ENCODE results near the gene RCOR1.
A peak's percentile ranks its signal among the peaks of the same experiment; 100 is the strongest.

The RCOR1 gene

DNA sequence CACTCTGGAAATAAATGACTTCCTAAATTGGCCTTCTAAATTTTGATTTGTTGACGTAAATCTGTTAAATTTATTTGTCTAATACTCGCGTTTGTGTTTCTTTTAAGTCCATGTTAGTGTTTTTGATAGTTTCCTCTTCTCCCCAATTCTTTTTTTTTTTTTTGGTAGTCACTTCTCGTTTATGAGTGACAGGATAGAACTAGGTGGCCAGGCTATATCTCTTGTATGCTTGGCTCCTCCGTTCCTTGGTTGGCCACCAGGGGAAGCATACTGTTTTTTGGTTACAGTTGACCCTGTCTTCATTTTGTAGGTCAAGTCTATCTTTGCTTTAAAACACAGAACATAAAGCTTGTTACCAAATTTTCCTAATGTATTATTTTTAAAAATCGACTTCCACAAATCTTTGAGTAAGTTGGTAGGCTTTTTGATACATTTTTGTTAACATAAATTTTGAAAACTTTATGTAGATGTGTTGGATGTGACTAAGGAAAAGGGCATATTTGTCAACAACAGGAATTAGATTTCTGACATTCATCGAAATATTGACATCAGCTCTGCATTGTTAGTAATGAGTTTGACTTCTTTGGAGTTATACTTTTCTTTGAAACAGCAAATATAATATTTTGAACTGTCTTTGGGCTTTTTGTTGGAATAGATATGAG, 2.2 kb downstream of the RCOR1 start:
- no peak for DNase-seq (ENCODE audit: low spot score)
- Histone ChIP-seq H2AK5ac (ENCODE audit: low read depth, low read length) (no peak overlapping the region), H3K36me3 (replicated peaks in 1 of 2; ENCODE audit: control insufficient read depth in 2 of 2, insufficient read depth in 2 of 2, low read length in 2 of 2) (peaks cover 0 to 21% of the 10 kb centered on the region in 2 donors), H2AFZ (ENCODE audit: low read length) (no peak overlapping the region), H3K27ac (replicated peaks; ENCODE audit: low read length) (no peak overlapping the region), H4K8ac (ENCODE audit: low read depth, low read length) (no peak overlapping the region), H3K4me2 (ENCODE audit: insufficient read depth, low read length, poor library complexity, severe bottlenecking) (no peak overlapping the region), H4K91ac (ENCODE audit: low read depth, low read length, poor library complexity) (no peak overlapping the region), H2BK12ac (ENCODE audit: low read length) (no peak overlapping the region), H3K4ac (ENCODE audit: low read length) (no peak overlapping the region), H3K27me3 (ENCODE audit: control insufficient read depth in 3 of 3, insufficient read depth in 3 of 3, low read depth in 1 of 3, low read length in 3 of 3) (no peaks in the 10 kb centered on the region), H3K18ac (ENCODE audit: low read length) (no peak overlapping the region), H3K14ac (ENCODE audit: low read length) (no peak overlapping the region), H3K4me3 (ENCODE audit: low read length in 2 of 2) (peak overlapping the region in 1 of 2 donors; percentile 94), H3K9me3 (replicated peaks in 1 of 2; ENCODE audit: control insufficient read depth in 2 of 2, insufficient read depth in 1 of 2, low read depth in 1 of 2, low read length in 2 of 2) (no peaks in the 10 kb centered on the region), H3K9ac (ENCODE audit: low read depth, low read length, poor library complexity) (no peak overlapping the region), H3K23ac (ENCODE audit: low read depth, low read length, poor library complexity) (no peak overlapping the region), H3K79me1 (ENCODE audit: low read depth, low read length) (peaks cover 5% of the 10 kb centered on the region), H2BK120ac (ENCODE audit: low read depth, low read length) (no peak overlapping the region), H2BK15ac (ENCODE audit: low read length) (no peak overlapping the region), H3K4me1 (ENCODE audit: control insufficient read depth in 2 of 2, insufficient read depth in 1 of 2, low read depth in 1 of 2, low read length in 2 of 2) (peaks cover 7 to 10% of the 10 kb centered on the region in 2 donors), H2BK5ac (ENCODE audit: low read length) (no peak overlapping the region)
- WGBS, 2 donors (ENCODE audit: extremely low coverage in 2 of 2, insufficient read length in 2 of 2, insufficient replicate concordance in 1 of 2): no CpG with 5 or more reads among the region's 7 CpGs

DNA sequence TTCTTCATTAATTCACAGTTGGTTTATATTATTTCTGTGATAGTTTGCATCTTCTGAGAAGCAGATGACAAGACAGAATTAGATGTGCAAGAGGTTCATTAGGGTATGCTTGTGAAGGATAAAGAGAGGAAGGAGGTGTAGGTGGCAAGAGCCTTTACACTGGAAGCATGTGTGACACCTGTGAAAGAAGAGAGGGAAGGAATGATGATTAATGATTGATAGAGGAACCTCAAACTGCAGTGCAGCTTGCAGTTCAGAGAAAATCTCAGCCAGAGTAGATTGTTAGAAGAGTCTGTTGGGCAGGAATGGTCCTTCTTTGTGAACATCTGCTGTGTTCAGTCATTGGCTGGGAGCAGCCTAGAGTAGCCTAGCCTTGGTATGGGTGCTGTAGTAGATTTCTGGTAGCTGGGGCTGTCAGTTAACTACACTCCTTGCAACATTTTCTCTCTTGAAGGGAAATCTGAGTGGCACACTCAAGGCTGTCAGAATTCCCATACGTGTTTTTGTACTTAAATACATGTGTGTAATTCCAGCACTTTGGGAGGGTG, 9.0 kb downstream of the RCOR1 start:
- Histone ChIP-seq H2BK120ac (ENCODE audit: low read depth, low read length) (no peak overlapping the region), H3K14ac (ENCODE audit: low read length) (no peak overlapping the region), H3K4me3 (ENCODE audit: low read length in 2 of 2) (no peak overlapping the region), H3K23ac (ENCODE audit: low read depth, low read length, poor library complexity) (no peak overlapping the region), H3K4me1 (ENCODE audit: control insufficient read depth in 2 of 2, insufficient read depth in 1 of 2, low read depth in 1 of 2, low read length in 2 of 2) (peaks cover 0 to 2% of the 10 kb centered on the region in 2 donors), H2BK12ac (ENCODE audit: low read length) (no peak overlapping the region), H2AFZ (ENCODE audit: low read length) (no peak overlapping the region), H2BK15ac (ENCODE audit: low read length) (no peak overlapping the region), H3K27me3 (ENCODE audit: control insufficient read depth in 3 of 3, insufficient read depth in 3 of 3, low read depth in 1 of 3, low read length in 3 of 3) (no peaks in the 10 kb centered on the region), H4K8ac (ENCODE audit: low read depth, low read length) (no peak overlapping the region), H3K27ac (replicated peaks; ENCODE audit: low read length) (no peak overlapping the region), H3K9ac (ENCODE audit: low read depth, low read length, poor library complexity) (no peak overlapping the region), H2BK5ac (ENCODE audit: low read length) (no peak overlapping the region), H3K4ac (ENCODE audit: low read length) (no peak overlapping the region), H3K9me3 (replicated peaks in 1 of 2; ENCODE audit: control insufficient read depth in 2 of 2, insufficient read depth in 1 of 2, low read depth in 1 of 2, low read length in 2 of 2) (no peaks in the 10 kb centered on the region), H3K18ac (ENCODE audit: low read length) (no peak overlapping the region), H3K79me1 (ENCODE audit: low read depth, low read length) (peaks cover 6% of the 10 kb centered on the region), H3K4me2 (ENCODE audit: insufficient read depth, low read length, poor library complexity, severe bottlenecking) (no peak overlapping the region), H4K91ac (ENCODE audit: low read depth, low read length, poor library complexity) (no peak overlapping the region), H2AK5ac (ENCODE audit: low read depth, low read length) (no peak overlapping the region), H3K36me3 (replicated peaks in 1 of 2; ENCODE audit: control insufficient read depth in 2 of 2, insufficient read depth in 2 of 2, low read length in 2 of 2) (peaks cover 0 to 25% of the 10 kb centered on the region in 2 donors)
- no peak for DNase-seq (ENCODE audit: low spot score)
- no CpG with 5 or more reads among the region's 1 CpG for WGBS, 2 donors (ENCODE audit: extremely low coverage in 2 of 2, insufficient read length in 2 of 2, insufficient replicate concordance in 1 of 2)

DNA sequence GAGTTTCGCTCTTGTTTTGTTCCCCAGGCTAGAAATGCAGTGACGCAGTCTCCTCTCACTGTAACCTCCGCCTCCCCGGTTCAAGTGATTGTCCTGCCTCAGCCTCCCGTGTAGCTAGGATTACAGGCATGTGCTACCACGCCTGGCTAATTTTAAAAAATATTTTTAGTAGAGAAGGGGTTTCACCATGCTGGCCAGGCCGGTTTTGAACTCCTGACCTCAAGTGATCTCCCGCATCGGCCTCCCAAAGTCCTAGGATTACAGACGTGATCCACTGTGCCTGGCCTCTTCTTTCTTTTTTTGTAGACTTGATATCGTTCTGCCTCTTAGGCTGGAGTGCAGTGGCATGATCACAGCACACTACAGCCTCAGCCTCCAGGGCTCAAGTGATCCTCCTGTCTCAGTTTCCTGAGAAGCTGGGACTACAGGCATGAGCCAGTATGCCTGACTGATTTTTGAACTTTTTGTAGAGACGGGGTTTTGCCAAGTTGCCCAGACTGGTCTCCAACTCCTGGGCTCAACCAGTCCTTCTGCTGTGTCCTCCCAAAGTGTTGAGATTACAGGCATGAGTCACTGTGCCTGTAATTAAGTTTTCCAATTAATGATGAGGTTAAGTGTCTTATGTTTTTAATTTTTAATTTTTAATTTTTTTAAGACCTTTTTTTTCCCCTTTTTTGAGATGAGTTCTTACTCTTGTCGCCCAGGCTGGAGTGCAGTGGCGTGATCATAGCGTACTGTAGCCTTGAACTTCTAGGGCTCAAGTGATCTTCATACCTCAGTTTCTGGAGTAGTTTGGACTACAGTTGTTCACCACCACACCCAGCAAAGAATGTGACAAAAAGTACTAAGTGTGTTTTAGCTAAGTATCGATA, 10.2 kb downstream of the RCOR1 start:
- H2BK12ac ChIP-seq (ENCODE audit: low read length): no peak overlapping the region
- no peak overlapping the region for H3K18ac ChIP-seq (ENCODE audit: low read length)
- no peak overlapping the region for H2AK5ac ChIP-seq (ENCODE audit: low read depth, low read length)
- H3K9me3 ChIP-seq (replicated peaks in 1 of 2; ENCODE audit: control insufficient read depth in 2 of 2, insufficient read depth in 1 of 2, low read depth in 1 of 2, low read length in 2 of 2): no peaks in the 10 kb centered on the region
- no peak overlapping the region for H2BK15ac ChIP-seq (ENCODE audit: low read length)
- no peak overlapping the region for H3K4ac ChIP-seq (ENCODE audit: low read length)
- H2BK5ac ChIP-seq (ENCODE audit: low read length): no peak overlapping the region
- H3K4me2 ChIP-seq (ENCODE audit: insufficient read depth, low read length, poor library complexity, severe bottlenecking): no peak overlapping the region
- peaks cover 0 to 23% of the 10 kb centered on the region in 2 donors for H3K36me3 ChIP-seq (replicated peaks in 1 of 2; ENCODE audit: control insufficient read depth in 2 of 2, insufficient read depth in 2 of 2, low read length in 2 of 2)
- no peak overlapping the region for H3K9ac ChIP-seq (ENCODE audit: low read depth, low read length, poor library complexity)
- no peak overlapping the region for H2BK120ac ChIP-seq (ENCODE audit: low read depth, low read length)
- no peak overlapping the region for H3K23ac ChIP-seq (ENCODE audit: low read depth, low read length, poor library complexity)
- H3K27ac ChIP-seq (replicated peaks; ENCODE audit: low read length): no peak overlapping the region
- no peak overlapping the region for H4K91ac ChIP-seq (ENCODE audit: low read depth, low read length, poor library complexity)
- no peak overlapping the region for H3K4me3 ChIP-seq (ENCODE audit: low read length in 2 of 2)
- H3K79me1 ChIP-seq (ENCODE audit: low read depth, low read length): peaks cover 5% of the 10 kb centered on the region
- peaks cover 0 to 2% of the 10 kb centered on the region in 2 donors for H3K4me1 ChIP-seq (ENCODE audit: control insufficient read depth in 2 of 2, insufficient read depth in 1 of 2, low read depth in 1 of 2, low read length in 2 of 2)
- no CpG with 5 or more reads among the region's 16 CpGs for WGBS, 2 donors (ENCODE audit: extremely low coverage in 2 of 2, insufficient read length in 2 of 2, insufficient replicate concordance in 1 of 2)
- DNase-seq (ENCODE audit: low spot score): no peak
- H3K14ac ChIP-seq (ENCODE audit: low read length): no peak overlapping the region
- H4K8ac ChIP-seq (ENCODE audit: low read depth, low read length): no peak overlapping the region
- H3K27me3 ChIP-seq (ENCODE audit: control insufficient read depth in 3 of 3, insufficient read depth in 3 of 3, low read depth in 1 of 3, low read length in 3 of 3): no peaks in the 10 kb centered on the region
- no peak overlapping the region for H2AFZ ChIP-seq (ENCODE audit: low read length)

DNA sequence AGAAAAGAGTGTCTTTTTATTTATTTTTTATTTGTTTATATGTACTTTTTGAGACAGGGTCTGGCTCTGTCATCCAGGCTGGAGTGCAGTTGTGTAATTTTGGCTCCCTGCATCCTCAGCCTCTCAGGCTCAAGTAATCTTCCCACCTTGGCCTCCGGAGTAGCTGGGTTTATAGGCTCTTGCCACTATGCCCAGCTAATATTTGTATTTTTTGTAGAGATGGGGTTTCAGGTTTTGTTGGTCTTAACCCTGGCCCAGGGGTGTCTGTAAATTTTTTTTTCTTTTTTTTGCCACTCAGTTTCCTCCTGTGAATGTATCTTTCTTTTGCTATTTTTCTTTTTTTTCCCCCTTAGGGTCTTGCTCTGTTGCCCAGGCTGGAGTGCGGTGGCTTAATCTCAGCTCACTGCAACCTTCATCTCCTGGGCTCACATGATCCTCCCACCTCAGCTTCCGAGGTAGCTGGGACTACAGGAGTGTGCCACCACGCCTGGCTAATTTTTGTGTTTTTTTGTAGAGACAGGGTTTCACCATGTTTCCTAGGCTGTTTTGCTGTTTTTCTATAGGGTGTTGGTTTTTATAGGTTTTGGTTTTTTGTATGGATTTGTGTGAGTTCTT, 11.0 kb downstream of the RCOR1 start:
- no peak overlapping the region for H2AK5ac ChIP-seq (ENCODE audit: low read depth, low read length)
- no CpG with 5 or more reads among the region's 4 CpGs for WGBS, 2 donors (ENCODE audit: extremely low coverage in 2 of 2, insufficient read length in 2 of 2, insufficient replicate concordance in 1 of 2)

More for the DNA sequence above, 11.0 kb downstream of the RCOR1 start:
- Histone ChIP-seq H3K14ac (ENCODE audit: low read length) (no peak overlapping the region), H3K4ac (ENCODE audit: low read length) (no peak overlapping the region), H3K18ac (ENCODE audit: low read length) (no peak overlapping the region), H2BK15ac (ENCODE audit: low read length) (no peak overlapping the region), H2BK12ac (ENCODE audit: low read length) (no peak overlapping the region), H4K91ac (ENCODE audit: low read depth, low read length, poor library complexity) (no peak overlapping the region), H2BK120ac (ENCODE audit: low read depth, low read length) (no peak overlapping the region), H3K23ac (ENCODE audit: low read depth, low read length, poor library complexity) (no peak overlapping the region), H3K4me3 (ENCODE audit: low read length in 2 of 2) (no peak overlapping the region), H3K4me1 (ENCODE audit: control insufficient read depth in 2 of 2, insufficient read depth in 1 of 2, low read depth in 1 of 2, low read length in 2 of 2) (peaks cover 0 to 2% of the 10 kb centered on the region in 2 donors), H4K8ac (ENCODE audit: low read depth, low read length) (no peak overlapping the region), H3K9me3 (replicated peaks in 1 of 2; ENCODE audit: control insufficient read depth in 2 of 2, insufficient read depth in 1 of 2, low read depth in 1 of 2, low read length in 2 of 2) (no peaks in the 10 kb centered on the region), H2BK5ac (ENCODE audit: low read length) (no peak overlapping the region), H3K36me3 (replicated peaks in 1 of 2; ENCODE audit: control insufficient read depth in 2 of 2, insufficient read depth in 2 of 2, low read length in 2 of 2) (peaks cover 0 to 18% of the 10 kb centered on the region in 2 donors), H3K27me3 (ENCODE audit: control insufficient read depth in 3 of 3, insufficient read depth in 3 of 3, low read depth in 1 of 3, low read length in 3 of 3) (no peaks in the 10 kb centered on the region), H3K4me2 (ENCODE audit: insufficient read depth, low read length, poor library complexity, severe bottlenecking) (no peak overlapping the region), H3K79me1 (ENCODE audit: low read depth, low read length) (peaks cover 5% of the 10 kb centered on the region), H3K27ac (replicated peaks; ENCODE audit: low read length) (no peak overlapping the region), H3K9ac (ENCODE audit: low read depth, low read length, poor library complexity) (no peak overlapping the region), H2AFZ (ENCODE audit: low read length) (no peak overlapping the region)
- DNase-seq (ENCODE audit: low spot score): no peak

All from neuronal stem cell (in vitro differentiated cells).